Panc1 (cell line): ENCODE measurements around the gene STAT4.

Source experiments
- CTCF ChIP-seq: fragments of 450-650 bp; IDR thresholded peaks from 2 replicates; pipeline ENCODE4 v1.5.1; 2017; ENCODE audit warnings: mild to moderate bottlenecking
- POLR2AphosphoS5 ChIP-seq: IDR thresholded peaks from 2 replicates; pipeline ENCODE4 v1.6.1; 2012; ENCODE audit warnings: mild to moderate bottlenecking, low read depth, low read length, moderate library complexity
- REST ChIP-seq, 2 experiments: IDR thresholded peaks; 2 replicates each; pipeline ENCODE4 v1.6.1; 2011 to 2012; ENCODE audit warnings: low read depth in 2 of 2, control low read depth in 1 of 2, low read length in 1 of 2, mild to moderate bottlenecking in 1 of 2, moderate library complexity in 1 of 2; ENCODE audit not compliant: insufficient read depth in 1 of 2
- SIN3A ChIP-seq: IDR thresholded peaks from 2 replicates; pipeline ENCODE4 v1.6.1; 2012; ENCODE audit warnings: low read depth, mild to moderate bottlenecking, low read length, moderate library complexity, borderline replicate concordance; ENCODE audit not compliant: insufficient read depth

- TF ChIP-seq CTCF = no peak
- no peak for TF ChIP-seq POLR2AphosphoS5
- no peak for TF ChIP-seq REST (IDR thresholded peaks at IDR 0.05; ENCODE audit: insufficient read depth in 1 of 2, low read depth in 2 of 2, low read length in 1 of 2)
- TF ChIP-seq SIN3A = no peak
Observed at GRCh38 chr2:191105082-191105481, 45.7 kb downstream of the STAT4 start.
